CD14-positive monocyte (primary cell): Measurements from ENCODE around the gene PLCB1. TPM values are rescaled to one million over a fixed set of nuclear protein-coding genes. Genes with fewer than 3 reads are reported as not detected.

ENCODE experiments used
- DNase-seq, 3 donors: peaks; one replicate each; pipeline ENCODE4 v3.0.0-alpha.2; 2011 to 2022
- H2AFZ ChIP-seq: 2 replicates; pipeline ENCODE4 v1.6.0; 2012; ENCODE audit warnings: mild to moderate bottlenecking, low read depth, low read length, inconsistent platforms; ENCODE audit not compliant: insufficient read depth, poor library complexity, severe bottlenecking
- H3K27ac ChIP-seq, 2 donors: 1 replicate in 1 of 2; 2 replicates in 1 of 2; pipeline ENCODE4 v1.5.1; 2012 to 2013; ENCODE audit warnings: low read length in 2 of 2, control low read depth in 1 of 2, inconsistent platforms in 1 of 2, low read depth in 1 of 2, mild to moderate bottlenecking in 1 of 2
- H3K27me3 ChIP-seq, 2 donors: one replicate each; pipeline versions ENCODE4 v1.6.0 to v1.6.1; 2011 to 2013; ENCODE audit warnings: low read length in 2 of 2; ENCODE audit not compliant: control insufficient read depth in 2 of 2, insufficient read depth in 2 of 2
- H3K36me3 ChIP-seq, 2 donors: replicated peaks in 1 of 2; 1 replicate in 1 of 2; 2 replicates in 1 of 2; pipeline versions ENCODE4 v1.5.1 to v1.6.1; 2012 to 2013; ENCODE audit warnings: low read length in 2 of 2, control low read depth in 1 of 2, inconsistent platforms in 1 of 2, mild to moderate bottlenecking in 1 of 2; ENCODE audit not compliant: insufficient read depth in 2 of 2, control insufficient read depth in 1 of 2
- H3K4me1 ChIP-seq, 2 donors: 1 replicate in 1 of 2; 2 replicates in 1 of 2; pipeline versions ENCODE4 v1.5.1 to v1.6.1; 2012 to 2013; ENCODE audit warnings: low read length in 2 of 2, control low read depth in 1 of 2, inconsistent platforms in 1 of 2, mild to moderate bottlenecking in 1 of 2, moderate library complexity in 1 of 2; ENCODE audit not compliant: insufficient read depth in 2 of 2, control insufficient read depth in 1 of 2
- H3K4me2 ChIP-seq: replicated peaks from 2 replicates; pipeline ENCODE3; 2012; ENCODE audit warnings: low read length, moderate library complexity, mild to moderate bottlenecking; ENCODE audit not compliant: poor library complexity, severe bottlenecking; ENCODE audit errors: extremely low read depth
- H3K4me3 ChIP-seq, 3 experiments: fragments of 200-600 bp in 1 of 3; sonication (generic) in 1 of 3; replicated peaks in 1 of 3; 1 replicate in 2 of 3; 2 replicates in 1 of 3; pipeline ENCODE4 v1.5.1; 2011 to 2013; ENCODE audit warnings: low read length in 3 of 3, mild to moderate bottlenecking in 3 of 3, control low read depth in 2 of 3, low read depth in 2 of 3, inconsistent platforms in 1 of 3, moderate library complexity in 1 of 3
- H3K79me2 ChIP-seq: 2 replicates; pipeline ENCODE4 v1.6.0; 2012; ENCODE audit warnings: mild to moderate bottlenecking, control low read depth, inconsistent platforms, low read length, moderate library complexity; ENCODE audit not compliant: insufficient read depth
- H3K9ac ChIP-seq: 2 replicates; pipeline ENCODE4 v1.6.0; 2017; ENCODE audit warnings: low read length, mild to moderate bottlenecking; ENCODE audit not compliant: insufficient read depth, poor library complexity, severe bottlenecking
- H3K9me3 ChIP-seq, 2 donors: replicated peaks in 1 of 2; 1 replicate in 1 of 2; 2 replicates in 1 of 2; pipeline versions ENCODE4 v1.5.1 to v1.6.1; 2012 to 2013; ENCODE audit warnings: low read length in 2 of 2, control low read depth in 1 of 2; ENCODE audit not compliant: control insufficient read depth in 1 of 2, insufficient read depth in 1 of 2
- H4K20me1 ChIP-seq: 2 replicates; pipeline ENCODE4 v1.6.0; 2012; ENCODE audit warnings: mild to moderate bottlenecking, low read length, control low read depth, moderate library complexity; ENCODE audit not compliant: insufficient read depth
- H3K27ac Mint-ChIP-seq, 7 donors: one replicate each; pipeline ENCODE4 v1.8.0; 2020; ENCODE audit warnings: mild to moderate bottlenecking in 7 of 7, mixed read lengths in 7 of 7, moderate library complexity in 6 of 7, inconsistent platforms in 2 of 7
- H3K27me3 Mint-ChIP-seq, 3 donors: one replicate each; pipeline ENCODE4 v1.8.0; 2021 to 2022; ENCODE audit warnings: low read depth in 3 of 3, mild to moderate bottlenecking in 3 of 3, mixed read lengths in 3 of 3, moderate library complexity in 3 of 3, inconsistent platforms in 1 of 3
- H3K36me3 Mint-ChIP-seq, 2 donors: one replicate each; pipeline ENCODE4 v1.8.0; 2020; ENCODE audit warnings: mixed read lengths in 2 of 2, inconsistent platforms in 1 of 2, mild to moderate bottlenecking in 1 of 2
- H3K4me1 Mint-ChIP-seq: one replicate; pipeline ENCODE4 v1.8.0; 2020; ENCODE audit warnings: mild to moderate bottlenecking, mixed read lengths
- H3K4me3 Mint-ChIP-seq, 2 donors: one replicate each; pipeline ENCODE4 v1.8.0; 2020; ENCODE audit warnings: mild to moderate bottlenecking in 2 of 2, mixed read lengths in 2 of 2, moderate library complexity in 1 of 2
- H3K9me3 Mint-ChIP-seq, 7 donors: one replicate each; pipeline ENCODE4 v1.8.0; 2020 to 2022; ENCODE audit warnings: mixed read lengths in 7 of 7, mild to moderate bottlenecking in 6 of 7, moderate library complexity in 6 of 7, inconsistent platforms in 2 of 7
- WGBS: methylation state at CpG from one replicate; pipeline ENCODE4 v1.1.5; 2013; ENCODE audit warnings: missing lambda C conversion rate; ENCODE audit not compliant: insufficient coverage; 5-methylcytosine and 5-hydroxymethylcytosine counted together
- intact Hi-C, 2 donors: fragments of 100-400 bp; cut with micrococcal nuclease; formaldehyde crosslinking; loops; one replicate each; pipeline versions ENCODE4 v1.15.0 to v1.15.1; 2023
- polyA plus RNA-seq, 3 donors: library from polyadenylated mRNA; depleted of rRNA in 1 of 3; unstranded in 2 of 3; stranded (reverse) in 1 of 3; fragments of 300-500 nt in 2 of 3; fragments of >200 nt in 1 of 3; fragmentation: Illumina TruSeq in 2 of 3; gene quantifications; 1 replicate in 2 of 3; 2 replicates in 1 of 3; pipeline ENCODE4 v1.2.3, GENCODE V29; 2012 to 2021
- TF ChIP-seq, protein P1 (sequence below): fragments of 200-600 bp; IDR thresholded peaks from one replicate; pipeline ENCODE4 v1.8.0; 2022; ENCODE audit warnings: antibody characterized with exemption, mild to moderate bottlenecking

PLCB1 gene
- polyA plus RNA-seq, 3 donors = 8.6 to 16.4 (median 13.2) TPM

DNA sequence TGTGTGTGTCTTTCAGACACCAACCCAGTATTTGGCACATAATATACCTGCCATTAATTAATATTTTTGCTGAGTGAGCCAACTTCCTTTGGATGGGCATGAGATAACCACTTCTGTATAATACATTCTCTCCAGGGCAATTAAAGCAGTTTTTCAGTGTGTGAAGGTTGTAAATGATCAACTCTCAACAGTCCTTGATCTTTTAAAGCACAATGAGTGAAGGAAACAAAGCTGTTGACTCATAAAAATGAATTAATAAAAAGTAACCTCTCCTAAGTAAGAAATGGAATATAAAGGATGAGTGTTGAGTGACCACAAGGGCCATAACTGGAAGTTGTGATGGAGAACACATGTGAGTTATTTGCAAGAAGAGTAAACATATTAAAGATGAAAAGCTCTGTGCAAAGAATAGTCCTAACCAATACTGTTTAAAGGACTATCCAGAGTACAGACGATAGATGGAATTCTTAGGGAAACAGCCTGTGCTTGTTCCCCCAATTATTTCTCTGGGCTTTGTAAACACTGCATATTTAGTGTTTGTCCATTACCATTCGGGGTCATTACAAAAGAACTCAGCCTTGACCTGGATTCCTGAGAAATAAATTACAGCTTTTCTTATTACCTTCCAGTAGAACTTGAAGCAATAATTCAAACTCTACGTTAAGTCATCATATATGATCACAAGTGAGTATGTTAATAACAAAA, 446.2 kb downstream of the PLCB1 start:
- Histone ChIP-seq H3K27ac (no peak overlapping the region), H3K4me2 (no peak overlapping the region), H3K79me2 (no peaks in the 10 kb centered on the region), H3K27me3 (no peaks in the 10 kb centered on the region), H4K20me1 (no peaks in the 10 kb centered on the region), H3K36me3 (no peaks in the 10 kb centered on the region), H3K4me1 (no peaks in the 10 kb centered on the region), H2AFZ (no peak overlapping the region), H3K9me3 (no peaks in the 10 kb centered on the region), H3K9ac (no peak overlapping the region), H3K4me3 (no peak overlapping the region)
- Mint-ChIP-seq H3K27me3 (peaks cover 0 to 1% (median 0%) of the 10 kb centered on the region in 3 donors), H3K36me3 (no peaks in the 10 kb centered on the region), H3K4me1 (no peaks in the 10 kb centered on the region), H3K9me3 (peaks cover 0 to 5% (median 0%) of the 10 kb centered on the region in 7 donors), H3K4me3 (no peak overlapping the region), H3K27ac (no peak overlapping the region)
- WGBS = 92% methylated on average over 1 of the region's 3 CpGs
- no peak for DNase-seq
- TF ChIP-seq, protein P1, sequence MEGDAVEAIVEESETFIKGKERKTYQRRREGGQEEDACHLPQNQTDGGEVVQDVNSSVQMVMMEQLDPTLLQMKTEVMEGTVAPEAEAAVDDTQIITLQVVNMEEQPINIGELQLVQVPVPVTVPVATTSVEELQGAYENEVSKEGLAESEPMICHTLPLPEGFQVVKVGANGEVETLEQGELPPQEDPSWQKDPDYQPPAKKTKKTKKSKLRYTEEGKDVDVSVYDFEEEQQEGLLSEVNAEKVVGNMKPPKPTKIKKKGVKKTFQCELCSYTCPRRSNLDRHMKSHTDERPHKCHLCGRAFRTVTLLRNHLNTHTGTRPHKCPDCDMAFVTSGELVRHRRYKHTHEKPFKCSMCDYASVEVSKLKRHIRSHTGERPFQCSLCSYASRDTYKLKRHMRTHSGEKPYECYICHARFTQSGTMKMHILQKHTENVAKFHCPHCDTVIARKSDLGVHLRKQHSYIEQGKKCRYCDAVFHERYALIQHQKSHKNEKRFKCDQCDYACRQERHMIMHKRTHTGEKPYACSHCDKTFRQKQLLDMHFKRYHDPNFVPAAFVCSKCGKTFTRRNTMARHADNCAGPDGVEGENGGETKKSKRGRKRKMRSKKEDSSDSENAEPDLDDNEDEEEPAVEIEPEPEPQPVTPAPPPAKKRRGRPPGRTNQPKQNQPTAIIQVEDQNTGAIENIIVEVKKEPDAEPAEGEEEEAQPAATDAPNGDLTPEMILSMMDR = no peak
- intact Hi-C loops = no loop called here

DNA sequence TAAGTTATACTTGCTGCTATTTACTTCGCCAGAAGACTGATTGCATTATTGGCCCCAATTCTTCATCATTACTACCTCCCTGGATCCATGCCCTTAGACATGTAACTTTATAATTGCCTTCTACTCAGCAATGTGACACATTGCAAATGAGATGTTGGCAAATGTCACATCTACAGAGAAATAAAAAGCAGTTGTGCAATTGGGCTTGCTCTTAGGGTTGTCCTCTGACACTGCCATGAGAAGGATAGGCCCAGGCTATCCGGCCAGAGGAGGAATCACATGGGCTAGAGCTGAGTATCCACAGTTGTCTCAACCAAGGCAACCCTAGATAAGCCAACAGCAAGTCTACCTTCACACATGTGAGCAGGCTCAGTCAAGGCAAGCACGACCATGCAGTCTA, 447.0 kb downstream of the PLCB1 start:
- no peak overlapping the region for H3K4me3 ChIP-seq

More for the DNA sequence above, 447.0 kb downstream of the PLCB1 start:
- Histone ChIP-seq H2AFZ (no peak overlapping the region), H3K27ac (no peak overlapping the region), H3K79me2 (no peaks in the 10 kb centered on the region), H3K4me2 (no peak overlapping the region), H3K36me3 (no peaks in the 10 kb centered on the region), H3K4me1 (no peaks in the 10 kb centered on the region), H3K9ac (no peak overlapping the region), H3K27me3 (no peaks in the 10 kb centered on the region), H3K9me3 (no peaks in the 10 kb centered on the region), H4K20me1 (no peaks in the 10 kb centered on the region)
- Mint-ChIP-seq H3K4me3 (no peak overlapping the region), H3K36me3 (no peaks in the 10 kb centered on the region), H3K27ac (no peak overlapping the region), H3K4me1 (peaks cover 2% of the 10 kb centered on the region), H3K27me3 (peaks cover 0 to 1% (median 0%) of the 10 kb centered on the region in 3 donors), H3K9me3 (peaks cover 0 to 5% (median 0%) of the 10 kb centered on the region in 7 donors)
- TF ChIP-seq, protein P1 = no peak
- intact Hi-C loops = no loop called here
- no peak for DNase-seq
- WGBS = 100% methylated on average over 2 of the region's 3 CpGs
